K562 (cell line): Measurements from ENCODE around the gene MZB1. TPM values are rescaled to one million over a fixed set of nuclear protein-coding genes. Genes with fewer than 3 reads are reported as not detected.
A peak's percentile ranks its signal among the peaks of the same experiment; 100 is the strongest.

Experiments
- ASH1L ChIP-seq: fragments of 450-650 bp; IDR thresholded peaks from 2 replicates; pipeline ENCODE4 v1.6.1; 2018; ENCODE audit warnings: borderline replicate concordance, mild to moderate bottlenecking, low read depth; ENCODE audit not compliant: partially characterized antibody
- CCAR2 ChIP-seq: fragments of 200-400 bp; formaldehyde crosslinking; IDR thresholded peaks from 2 replicates; pipeline ENCODE4 v1.6.1; 2017; ENCODE audit warnings: mild to moderate bottlenecking, low read depth, low read length
- COPS2 ChIP-seq: fragments of 450-650 bp; conservative IDR thresholded peaks from 2 replicates; pipeline ENCODE4 v1.6.1; 2016; ENCODE audit warnings: mild to moderate bottlenecking, moderate library complexity
- GATA2 ChIP-seq: sonication (generic); formaldehyde crosslinking; IDR thresholded peaks from 2 replicates; pipeline ENCODE4 v1.4.0; 2020; ENCODE audit warnings: mild to moderate bottlenecking, missing genetic modification reagents
- NFIX ChIP-seq: fragments of 250-450 bp; sonication (Bioruptor Pico); IDR thresholded peaks from 2 replicates; pipeline ENCODE4 v1.4.0; 2020; ENCODE audit warnings: low read depth, mild to moderate bottlenecking, moderate library complexity
- NFRKB ChIP-seq: fragments of 450-650 bp; IDR thresholded peaks from 2 replicates; pipeline ENCODE4 v1.6.1; 2016; ENCODE audit warnings: low read depth
- PURB ChIP-seq: sonication (generic); formaldehyde crosslinking; IDR thresholded peaks from 2 replicates; pipeline ENCODE4 v1.9.0; 2021; ENCODE audit warnings: low read depth, mild to moderate bottlenecking, missing genetic modification reagents
- RCOR1 ChIP-seq, 2 experiments: IDR thresholded peaks; 2 replicates each; pipeline ENCODE4 v1.6.1; 2012; ENCODE audit warnings: low read depth in 2 of 2, low read length in 2 of 2, borderline replicate concordance in 1 of 2, improper control_type of control experiment in 1 of 2
- SMARCB1 ChIP-seq: IDR thresholded peaks from 2 replicates; pipeline ENCODE4 v1.6.1; 2011; ENCODE audit warnings: improper control_type of control experiment, low read depth; ENCODE audit not compliant: insufficient read length
- SRSF9 ChIP-seq: fragments of 200-400 bp; formaldehyde crosslinking; IDR thresholded peaks from 2 replicates; pipeline ENCODE4 v1.6.1; 2017; ENCODE audit warnings: low read depth, low read length, borderline replicate concordance
- STAT5B ChIP-seq: fragments of 250-450 bp; sonication (Bioruptor Pico); IDR thresholded peaks from 2 replicates; pipeline ENCODE4 v1.8.0; 2021; ENCODE audit warnings: mild to moderate bottlenecking, inconsistent platforms
- ZNF347 ChIP-seq: fragments of 450-650 bp; formaldehyde crosslinking; IDR thresholded peaks from 2 replicates; pipeline ENCODE4 v1.4.0; 2020; ENCODE audit warnings: low read depth, mild to moderate bottlenecking, moderate library complexity
- ZNF583 ChIP-seq: fragments of 250-450 bp; sonication (Bioruptor Pico); IDR thresholded peaks from 2 replicates; pipeline ENCODE4 v1.4.0; 2020
- ZNF589 ChIP-seq: fragments of 200-800 bp; sonication (Bioruptor generic); IDR thresholded peaks from 2 replicates; pipeline ENCODE4 v1.6.1; 2016; ENCODE audit warnings: low read depth, missing genetic modification characterization, missing compliant biosample characterization
- ZNF699 ChIP-seq: fragments of 250-450 bp; sonication (Bioruptor Pico); IDR thresholded peaks from 2 replicates; pipeline ENCODE4 v1.8.0; 2021; ENCODE audit warnings: mild to moderate bottlenecking, moderate library complexity; ENCODE audit not compliant: insufficient replicate concordance
- ZNF780A ChIP-seq: fragments of 250-450 bp; sonication (Bioruptor Pico); IDR thresholded peaks from 2 replicates; pipeline ENCODE4 v1.5.0; 2021; ENCODE audit warnings: mild to moderate bottlenecking
- polyA plus RNA-seq, 8 experiments: library from polyadenylated mRNA; depleted of rRNA in 4 of 8; stranded (reverse) in 5 of 8; unstranded in 3 of 8; fragments of >200 nt; fragmentation: Nextera tagmentation in 2 of 8; fragmentation: Illumina TruSeq in 1 of 8; extraction: Ambion mirVana in 2 of 8; extraction: Trizol in 1 of 8; gene quantifications; 2 replicates each; pipeline versions ENCODE4 v1.2.1 to v1.2.3, GENCODE V29; 2011 to 2014; ENCODE audit warnings: inconsistent platforms in 1 of 8, missing spikeins in 1 of 8
- total RNA-seq, 7 experiments: library from RNA; depleted of rRNA in 6 of 7; stranded (reverse); fragments of >200 nt in 6 of 7; fragmentation: Illumina TruSeq in 2 of 7; extraction: Trizol in 2 of 7; gene quantifications; 2 replicates each; pipeline versions ENCODE4 v1.2.1 to v1.2.3, GENCODE V29; 2011 to 2021; ENCODE audit warnings: low replicate concordance in 1 of 7
- TF ChIP-seq, protein P1 (sequence below): fragments of 150-350 bp; conservative IDR thresholded peaks from 2 replicates; pipeline ENCODE4 v1.6.1; 2014; ENCODE audit warnings: low read length
- TF ChIP-seq, protein P2 (sequence below): fragments of 450-650 bp; IDR thresholded peaks from 2 replicates; pipeline ENCODE4 v1.6.1; 2016; ENCODE audit warnings: mild to moderate bottlenecking
- TF ChIP-seq, protein P3 (sequence below), 2 experiments: IDR thresholded peaks in 1 of 2; conservative IDR thresholded peaks in 1 of 2; 2 replicates each; pipeline ENCODE4 v1.6.1; 2016; ENCODE audit warnings: low read depth in 2 of 2, mild to moderate bottlenecking in 1 of 2, missing compliant biosample characterization in 1 of 2, missing genetic modification characterization in 1 of 2, moderate library complexity in 1 of 2

MZB1 gene
- total and polyA plus RNA-seq, 9 of the 15 experiments (the other 6 are each of a cell fraction or from before 2014, with no cell fraction given) = 0.13 to 0.31 TPM; not detected in 7

DNA sequence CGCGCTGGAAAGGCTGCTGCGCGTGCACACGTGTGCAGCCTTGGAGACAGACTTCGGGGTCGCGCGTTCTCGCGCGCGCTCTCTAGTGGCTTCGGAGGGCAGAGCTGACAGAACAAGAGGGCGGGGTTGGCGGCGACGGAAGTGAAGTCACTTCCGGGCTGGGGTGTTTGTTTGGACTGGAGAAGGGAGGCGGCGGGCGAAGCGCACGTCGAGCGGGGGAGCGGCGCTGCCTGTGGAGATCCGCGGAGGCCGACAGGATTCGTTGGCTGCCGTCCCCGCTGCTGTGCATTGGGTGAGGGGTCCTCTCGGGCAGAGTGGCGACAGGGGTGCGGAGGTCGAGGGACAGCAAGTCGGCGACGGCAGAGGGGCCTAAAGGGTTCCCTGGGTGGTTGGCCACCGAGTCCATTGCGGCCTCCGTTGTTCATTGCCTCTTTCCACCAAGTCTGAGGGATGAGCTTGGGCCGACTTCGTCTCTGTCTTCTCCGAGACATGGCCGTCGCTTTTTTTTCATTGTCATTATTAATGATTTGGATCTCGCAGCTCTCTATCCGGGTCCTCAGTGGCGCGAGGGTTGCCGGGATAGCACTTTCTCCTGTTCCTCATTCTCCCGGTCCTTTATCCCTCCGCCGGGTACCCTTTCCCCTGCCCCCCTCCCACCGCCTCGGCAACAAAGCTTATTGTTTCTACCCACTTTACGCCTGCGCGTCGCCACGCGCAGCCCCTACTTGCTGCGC lies 47.9 kb downstream of the MZB1 start, which contains the start of gene PAIP2 (continued):
- TF ChIP-seq CCAR2 (no peak), ZNF583 (CRISPR knock-in tag) (no peak), PURB (no peak), RCOR1 (IDR thresholded peaks at IDR 0.05; ENCODE audit: borderline replicate concordance in 1 of 2, low read depth in 2 of 2, low read length in 2 of 2) (peak in 1 of 2 experiments; percentile 80; a peak in 2 of 4 replicates), ASH1L (peak; percentile 34), GATA2 (CRISPR knock-in tag) (peak; percentile 2; the same call in 1 of the 2 replicates), NFIX (CRISPR knock-in tag) (no peak), STAT5B (CRISPR knock-in tag) (no peak), NFRKB (peak; percentile 93), ZNF589 (peak; percentile 58; the same call in 1 of the 2 replicates), SRSF9 (no peak), ZNF699 (no peak), COPS2 (no peak), ZNF780A (CRISPR knock-in tag) (no peak), SMARCB1 (no peak), ZNF347 (no peak)
- TF ChIP-seq, protein P1, sequence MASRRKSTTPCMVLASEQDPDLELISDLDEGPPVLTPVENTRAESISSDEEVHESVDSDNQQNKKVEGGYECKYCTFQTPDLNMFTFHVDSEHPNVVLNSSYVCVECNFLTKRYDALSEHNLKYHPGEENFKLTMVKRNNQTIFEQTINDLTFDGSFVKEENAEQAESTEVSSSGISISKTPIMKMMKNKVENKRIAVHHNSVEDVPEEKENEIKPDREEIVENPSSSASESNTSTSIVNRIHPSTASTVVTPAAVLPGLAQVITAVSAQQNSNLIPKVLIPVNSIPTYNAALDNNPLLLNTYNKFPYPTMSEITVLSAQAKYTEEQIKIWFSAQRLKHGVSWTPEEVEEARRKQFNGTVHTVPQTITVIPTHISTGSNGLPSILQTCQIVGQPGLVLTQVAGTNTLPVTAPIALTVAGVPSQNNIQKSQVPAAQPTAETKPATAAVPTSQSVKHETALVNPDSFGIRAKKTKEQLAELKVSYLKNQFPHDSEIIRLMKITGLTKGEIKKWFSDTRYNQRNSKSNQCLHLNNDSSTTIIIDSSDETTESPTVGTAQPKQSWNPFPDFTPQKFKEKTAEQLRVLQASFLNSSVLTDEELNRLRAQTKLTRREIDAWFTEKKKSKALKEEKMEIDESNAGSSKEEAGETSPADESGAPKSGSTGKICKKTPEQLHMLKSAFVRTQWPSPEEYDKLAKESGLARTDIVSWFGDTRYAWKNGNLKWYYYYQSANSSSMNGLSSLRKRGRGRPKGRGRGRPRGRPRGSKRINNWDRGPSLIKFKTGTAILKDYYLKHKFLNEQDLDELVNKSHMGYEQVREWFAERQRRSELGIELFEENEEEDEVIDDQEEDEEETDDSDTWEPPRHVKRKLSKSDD = no peak
- TF ChIP-seq, protein P2, sequence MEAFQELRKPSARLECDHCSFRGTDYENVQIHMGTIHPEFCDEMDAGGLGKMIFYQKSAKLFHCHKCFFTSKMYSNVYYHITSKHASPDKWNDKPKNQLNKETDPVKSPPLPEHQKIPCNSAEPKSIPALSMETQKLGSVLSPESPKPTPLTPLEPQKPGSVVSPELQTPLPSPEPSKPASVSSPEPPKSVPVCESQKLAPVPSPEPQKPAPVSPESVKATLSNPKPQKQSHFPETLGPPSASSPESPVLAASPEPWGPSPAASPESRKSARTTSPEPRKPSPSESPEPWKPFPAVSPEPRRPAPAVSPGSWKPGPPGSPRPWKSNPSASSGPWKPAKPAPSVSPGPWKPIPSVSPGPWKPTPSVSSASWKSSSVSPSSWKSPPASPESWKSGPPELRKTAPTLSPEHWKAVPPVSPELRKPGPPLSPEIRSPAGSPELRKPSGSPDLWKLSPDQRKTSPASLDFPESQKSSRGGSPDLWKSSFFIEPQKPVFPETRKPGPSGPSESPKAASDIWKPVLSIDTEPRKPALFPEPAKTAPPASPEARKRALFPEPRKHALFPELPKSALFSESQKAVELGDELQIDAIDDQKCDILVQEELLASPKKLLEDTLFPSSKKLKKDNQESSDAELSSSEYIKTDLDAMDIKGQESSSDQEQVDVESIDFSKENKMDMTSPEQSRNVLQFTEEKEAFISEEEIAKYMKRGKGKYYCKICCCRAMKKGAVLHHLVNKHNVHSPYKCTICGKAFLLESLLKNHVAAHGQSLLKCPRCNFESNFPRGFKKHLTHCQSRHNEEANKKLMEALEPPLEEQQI = no peak
- TF ChIP-seq, protein P3, sequence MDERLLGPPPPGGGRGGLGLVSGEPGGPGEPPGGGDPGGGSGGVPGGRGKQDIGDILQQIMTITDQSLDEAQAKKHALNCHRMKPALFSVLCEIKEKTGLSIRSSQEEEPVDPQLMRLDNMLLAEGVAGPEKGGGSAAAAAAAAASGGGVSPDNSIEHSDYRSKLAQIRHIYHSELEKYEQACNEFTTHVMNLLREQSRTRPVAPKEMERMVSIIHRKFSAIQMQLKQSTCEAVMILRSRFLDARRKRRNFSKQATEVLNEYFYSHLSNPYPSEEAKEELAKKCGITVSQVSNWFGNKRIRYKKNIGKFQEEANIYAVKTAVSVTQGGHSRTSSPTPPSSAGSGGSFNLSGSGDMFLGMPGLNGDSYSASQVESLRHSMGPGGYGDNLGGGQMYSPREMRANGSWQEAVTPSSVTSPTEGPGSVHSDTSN (CRISPR knock-in tag; IDR thresholded peaks at IDR 0.05; ENCODE audit: low read depth) = no peak
- TF ChIP-seq, protein P3 (tag; conservative IDR thresholded peaks at IDR 0.05; ENCODE audit: low read depth) = no peak
